SK-N-SH (cell line): Measurements from ENCODE around the gene ZNF256.

Source experiments
- EP300 ChIP-seq, 2 experiments: IDR thresholded peaks; 2 replicates each; pipeline versions ENCODE4 v1.4.0 to v1.6.1; 2012; ENCODE audit warnings: borderline replicate concordance in 1 of 2, low read depth in 1 of 2, low read length in 1 of 2
- MXI1 ChIP-seq: IDR thresholded peaks from 2 replicates; pipeline ENCODE4 v1.6.1; 2012; ENCODE audit warnings: mild to moderate bottlenecking, low read depth, low read length, improper control_type of control experiment
- POLR2AphosphoS5 ChIP-seq: IDR thresholded peaks from 2 replicates; pipeline ENCODE4 v1.6.1; 2012; ENCODE audit warnings: low read depth, low read length
- TF ChIP-seq, protein P1 (sequence below): fragments of 200-600 bp; sonication (generic); IDR thresholded peaks from 2 replicates; pipeline ENCODE4 v1.6.1; 2017; ENCODE audit warnings: antibody characterized with exemption, mild to moderate bottlenecking, moderate library complexity
- TF ChIP-seq, protein P2 (sequence below): IDR thresholded peaks from 2 replicates; pipeline ENCODE4 v1.4.0; 2012; ENCODE audit warnings: low read depth, borderline replicate concordance

DNA sequence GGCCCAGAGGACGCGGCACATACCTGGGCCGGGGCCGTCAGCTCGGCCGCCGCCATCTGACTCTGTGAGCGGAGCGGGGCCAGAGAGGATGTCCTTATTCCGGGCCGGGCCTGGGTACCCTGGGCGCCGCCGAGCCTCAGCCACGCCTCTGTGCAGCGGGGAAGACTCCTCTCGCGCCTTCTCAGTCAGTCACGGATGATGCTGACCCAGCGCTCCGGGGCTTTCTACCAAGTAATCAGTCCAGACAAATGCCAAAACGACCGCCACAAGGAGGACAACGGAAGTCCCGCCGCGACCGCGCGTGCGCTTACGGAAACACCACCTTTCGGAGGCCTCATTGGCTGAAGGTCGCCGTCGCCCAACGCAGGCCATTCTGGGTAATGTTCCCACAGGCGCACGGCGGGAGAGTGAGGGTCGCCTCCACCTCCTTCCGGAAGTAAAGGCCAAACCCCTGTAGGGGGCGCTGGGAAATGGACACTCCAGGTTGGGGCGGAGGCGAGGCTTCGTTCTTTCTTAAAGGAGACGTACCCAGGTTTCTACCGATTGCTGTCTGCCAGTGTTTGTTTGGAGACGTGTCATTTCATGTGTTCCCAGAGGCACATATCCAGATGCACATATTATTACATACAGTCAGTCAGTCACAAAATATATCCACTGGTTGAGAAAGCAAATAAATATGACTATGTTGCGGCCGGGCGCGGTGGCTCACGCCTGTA is at the start of gene ZNF256:
- TF ChIP-seq, protein P1, sequence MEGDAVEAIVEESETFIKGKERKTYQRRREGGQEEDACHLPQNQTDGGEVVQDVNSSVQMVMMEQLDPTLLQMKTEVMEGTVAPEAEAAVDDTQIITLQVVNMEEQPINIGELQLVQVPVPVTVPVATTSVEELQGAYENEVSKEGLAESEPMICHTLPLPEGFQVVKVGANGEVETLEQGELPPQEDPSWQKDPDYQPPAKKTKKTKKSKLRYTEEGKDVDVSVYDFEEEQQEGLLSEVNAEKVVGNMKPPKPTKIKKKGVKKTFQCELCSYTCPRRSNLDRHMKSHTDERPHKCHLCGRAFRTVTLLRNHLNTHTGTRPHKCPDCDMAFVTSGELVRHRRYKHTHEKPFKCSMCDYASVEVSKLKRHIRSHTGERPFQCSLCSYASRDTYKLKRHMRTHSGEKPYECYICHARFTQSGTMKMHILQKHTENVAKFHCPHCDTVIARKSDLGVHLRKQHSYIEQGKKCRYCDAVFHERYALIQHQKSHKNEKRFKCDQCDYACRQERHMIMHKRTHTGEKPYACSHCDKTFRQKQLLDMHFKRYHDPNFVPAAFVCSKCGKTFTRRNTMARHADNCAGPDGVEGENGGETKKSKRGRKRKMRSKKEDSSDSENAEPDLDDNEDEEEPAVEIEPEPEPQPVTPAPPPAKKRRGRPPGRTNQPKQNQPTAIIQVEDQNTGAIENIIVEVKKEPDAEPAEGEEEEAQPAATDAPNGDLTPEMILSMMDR, result peak; percentile 59
- TF ChIP-seq, protein P2, sequence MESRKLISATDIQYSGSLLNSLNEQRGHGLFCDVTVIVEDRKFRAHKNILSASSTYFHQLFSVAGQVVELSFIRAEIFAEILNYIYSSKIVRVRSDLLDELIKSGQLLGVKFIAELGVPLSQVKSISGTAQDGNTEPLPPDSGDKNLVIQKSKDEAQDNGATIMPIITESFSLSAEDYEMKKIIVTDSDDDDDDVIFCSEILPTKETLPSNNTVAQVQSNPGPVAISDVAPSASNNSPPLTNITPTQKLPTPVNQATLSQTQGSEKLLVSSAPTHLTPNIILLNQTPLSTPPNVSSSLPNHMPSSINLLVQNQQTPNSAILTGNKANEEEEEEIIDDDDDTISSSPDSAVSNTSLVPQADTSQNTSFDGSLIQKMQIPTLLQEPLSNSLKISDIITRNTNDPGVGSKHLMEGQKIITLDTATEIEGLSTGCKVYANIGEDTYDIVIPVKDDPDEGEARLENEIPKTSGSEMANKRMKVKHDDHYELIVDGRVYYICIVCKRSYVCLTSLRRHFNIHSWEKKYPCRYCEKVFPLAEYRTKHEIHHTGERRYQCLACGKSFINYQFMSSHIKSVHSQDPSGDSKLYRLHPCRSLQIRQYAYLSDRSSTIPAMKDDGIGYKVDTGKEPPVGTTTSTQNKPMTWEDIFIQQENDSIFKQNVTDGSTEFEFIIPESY, result no peak
- TF ChIP-seq MXI1 (peak; percentile 74), POLR2AphosphoS5 (peak; percentile 35; the same call in 1 of the 2 replicates), EP300 (IDR thresholded peaks at IDR 0.05; ENCODE audit: borderline replicate concordance in 1 of 2, low read depth in 1 of 2, low read length in 1 of 2) (no peak)
